Lung (tissue), 12 donors: ENCODE measurements around the gene UGT1A1. TPM values are rescaled to one million over a fixed set of nuclear protein-coding genes. Genes with fewer than 3 reads are reported as not detected.

ENCODE experiments used
- ATAC-seq: fragments of 200-7000 bp; cut with Tn5 transposase; one replicate; pipeline ENCODE4 v1.9.1; 2020; ENCODE audit warnings: moderate number of reproducible peaks; ENCODE audit not compliant: insufficient read depth, low FRiP score
- DNase-seq, 3 donors: peaks; one replicate each; pipeline ENCODE4 v3.0.0-alpha.2; 2013 to 2017
- H3K27ac ChIP-seq, 2 donors: one replicate each; pipeline ENCODE4 v1.5.1; 2013; ENCODE audit warnings: mild to moderate bottlenecking in 2 of 2, moderate library complexity in 2 of 2, control low read depth in 1 of 2, inconsistent platforms in 1 of 2, low read depth in 1 of 2, low read length in 1 of 2
- H3K27me3 ChIP-seq, 3 donors: one replicate each; pipeline ENCODE4 v1.5.1; 2013; ENCODE audit warnings: low read length in 2 of 3; ENCODE audit not compliant: control insufficient read depth in 3 of 3, insufficient read depth in 3 of 3
- H3K36me3 ChIP-seq, 4 donors: one replicate each; pipeline ENCODE4 v1.5.1; 2013; ENCODE audit warnings: low read length in 4 of 4, mild to moderate bottlenecking in 1 of 4, moderate library complexity in 1 of 4; ENCODE audit not compliant: control insufficient read depth in 4 of 4, insufficient read depth in 4 of 4
- H3K4me1 ChIP-seq, 5 donors: one replicate each; pipeline ENCODE4 v1.5.1; 2013; ENCODE audit warnings: low read length in 5 of 5, mild to moderate bottlenecking in 2 of 5, moderate library complexity in 1 of 5; ENCODE audit not compliant: control insufficient read depth in 5 of 5, insufficient read depth in 5 of 5
- H3K4me3 ChIP-seq: one replicate; pipeline ENCODE4 v1.5.1; 2013; ENCODE audit warnings: mild to moderate bottlenecking, control low read depth, moderate library complexity
- H3K9ac ChIP-seq, 2 donors: one replicate each; pipeline ENCODE4 v1.5.1; 2013; ENCODE audit warnings: low read length in 2 of 2, control low read depth in 1 of 2; ENCODE audit not compliant: insufficient read depth in 1 of 2
- H3K9me3 ChIP-seq, 4 donors: one replicate each; pipeline ENCODE4 v1.5.1; 2013; ENCODE audit warnings: low read length in 3 of 4, mild to moderate bottlenecking in 1 of 4, moderate library complexity in 1 of 4; ENCODE audit not compliant: control insufficient read depth in 4 of 4, insufficient read depth in 3 of 4
- CTCF ChIP-seq: IDR thresholded peaks from 2 replicates; pipeline ENCODE4 v1.5.1; 2012; ENCODE audit warnings: mild to moderate bottlenecking; ENCODE audit errors: control extremely low read depth, extremely low read depth
- WGBS, 2 donors: extraction: QIAGEN DNeasy Blood & Tissue Kit; methylation state at CpG; one replicate each; pipeline ENCODE4 v1.1.7; 2013; 5-methylcytosine and 5-hydroxymethylcytosine counted together
- polyA plus RNA-seq, 2 donors: library from polyadenylated mRNA; stranded (reverse); fragments of 200-250 nt; gene quantifications; one replicate each; pipeline ENCODE4 v1.2.1, GENCODE V29; 2013
- total RNA-seq, 2 donors: library from RNA; depleted of rRNA in 1 of 2; stranded (reverse); fragments of >200 nt in 1 of 2; gene quantifications; one replicate each; pipeline ENCODE4 v1.2.1, GENCODE V29; 2014 to 2021
- donor health status: control.
- donor health status: control.
- donor health status: Bipolar disorder and iron deficiency.
- donor health status: healthy.
- donor health status: DM: yes; HTN: yes; CAD: no.

Gene UGT1A1
- total and polyA plus RNA-seq, 4 donors = 0.01 to 0.49 (median 0.04) TPM; not detected in 1

GRCh38 chr2:233821196-233821595 is 61.1 kb downstream of the UGT1A1 start:
- no peaks in the 10 kb centered on the region for H3K4me1 ChIP-seq
- H3K27me3 ChIP-seq = no peaks in the 10 kb centered on the region
- no peak overlapping the region for H3K27ac ChIP-seq
- 92 to 98% methylated on average over 3 of the region's 3 CpGs for WGBS, 2 donors
- no peak overlapping the region for H3K9ac ChIP-seq
- no peaks in the 10 kb centered on the region for H3K36me3 ChIP-seq
- TF ChIP-seq CTCF = no peak
- ATAC-seq (no peak), DNase-seq (no peak)
- H3K9me3 ChIP-seq = peaks cover 0 to 2% (median 0%) of the 10 kb centered on the region in 4 donors
- H3K4me3 ChIP-seq = no peak overlapping the region

GRCh38 chr2:233821709-233822100 is 61.6 kb downstream of the UGT1A1 start:
- TF ChIP-seq CTCF = no peak
- no peak overlapping the region for H3K4me3 ChIP-seq
- peaks cover 0 to 2% (median 0%) of the 10 kb centered on the region in 4 donors for H3K9me3 ChIP-seq
- no peaks in the 10 kb centered on the region for H3K27me3 ChIP-seq
- no peak overlapping the region for H3K9ac ChIP-seq
- WGBS, 2 donors = 92 to 95% methylated on average over 8 of the region's 8 CpGs
- DNase-seq (no peak), ATAC-seq (no peak)
- H3K27ac ChIP-seq = no peak overlapping the region
- no peaks in the 10 kb centered on the region for H3K36me3 ChIP-seq
- H3K4me1 ChIP-seq = no peaks in the 10 kb centered on the region

GRCh38 chr2:233822101-233822771 is 62.2 kb downstream of the UGT1A1 start:
- no peak overlapping the region for H3K4me3 ChIP-seq
- H3K27ac ChIP-seq = no peak overlapping the region
- H3K9ac ChIP-seq = no peak overlapping the region
- 89 to 91% methylated on average over 21 of the region's 21 CpGs for WGBS, 2 donors
- TF ChIP-seq CTCF = no peak
- H3K36me3 ChIP-seq = no peaks in the 10 kb centered on the region
- no peaks in the 10 kb centered on the region for H3K4me1 ChIP-seq
- H3K27me3 ChIP-seq = no peaks in the 10 kb centered on the region
- ATAC-seq (no peak), DNase-seq (peak in 1 of 3 donors; percentile 1)
- peaks cover 0 to 2% (median 0%) of the 10 kb centered on the region in 4 donors for H3K9me3 ChIP-seq

Other genes starting within 250 kb of the UGT1A1 start
- 10 to 100 TPM; 47.0 to 80.4 TPM for gene USP40, start 193.5 kb upstream of the UGT1A1 start, total RNA-seq
- gene USP40, start 193.5 kb upstream of the UGT1A1 start, polyA plus RNA-seq = 10 to 100 TPM; 16.7 to 24.3 TPM
- gene UGT1A8, start 142.6 kb upstream of the UGT1A1 start, total RNA-seq = under 1 TPM in 1 of 2 donors, not detected in 1; 0.26 TPM
- not detected for gene UGT1A8, start 142.6 kb upstream of the UGT1A1 start, polyA plus RNA-seq
- not detected for gene UGT1A10, start 123.8 kb upstream of the UGT1A1 start, total RNA-seq
- gene UGT1A10, start 123.8 kb upstream of the UGT1A1 start, polyA plus RNA-seq = under 1 TPM; 0.03 to 0.14 TPM
- not detected for gene UGT1A9, start 88.4 kb upstream of the UGT1A1 start, total RNA-seq
- not detected for gene UGT1A9, start 88.4 kb upstream of the UGT1A1 start, polyA plus RNA-seq
- not detected for gene UGT1A7, start 78.4 kb upstream of the UGT1A1 start, total RNA-seq
- gene UGT1A7, start 78.4 kb upstream of the UGT1A1 start, polyA plus RNA-seq = under 1 TPM in 1 of 2 donors, not detected in 1; 0.45 TPM
- gene UGT1A6, start 67.4 kb upstream of the UGT1A1 start, total RNA-seq = 1 to 10 TPM in 1 of 2 donors, under 1 TPM in 1; 0.63 to 2.3 TPM
- 1 to 10 TPM in 1 of 2 donors, under 1 TPM in 1; 0.96 to 1.9 TPM for gene UGT1A6, start 67.4 kb upstream of the UGT1A1 start, polyA plus RNA-seq
- gene UGT1A5, start 47.4 kb upstream of the UGT1A1 start, total RNA-seq = under 1 TPM in 1 of 2 donors, not detected in 1; 0.34 TPM
- not detected for gene UGT1A5, start 47.4 kb upstream of the UGT1A1 start, polyA plus RNA-seq
- gene UGT1A4, start 41.5 kb upstream of the UGT1A1 start, total RNA-seq = under 1 TPM in 1 of 2 donors, not detected in 1; 0.21 TPM
- under 1 TPM; 0.02 to 0.55 TPM for gene UGT1A4, start 41.5 kb upstream of the UGT1A1 start, polyA plus RNA-seq
- not detected for gene UGT1A3, start 31.2 kb upstream of the UGT1A1 start, total RNA-seq
- not detected for gene UGT1A3, start 31.2 kb upstream of the UGT1A1 start, polyA plus RNA-seq
- gene MROH2A, start 18.1 kb downstream of the UGT1A1 start, total RNA-seq = under 1 TPM in 1 of 2 donors, not detected in 1; 0.80 TPM
- gene MROH2A, start 18.1 kb downstream of the UGT1A1 start, polyA plus RNA-seq = not detected
- gene HJURP, start 94.3 kb downstream of the UGT1A1 start, total RNA-seq = 1 to 10 TPM; 2.0 to 4.1 TPM
- gene HJURP, start 94.3 kb downstream of the UGT1A1 start, polyA plus RNA-seq = 1 to 10 TPM in 1 of 2 donors, under 1 TPM in 1; 0.84 to 1.9 TPM
- gene TRPM8, start 157.1 kb downstream of the UGT1A1 start, total RNA-seq = under 1 TPM in 1 of 2 donors, not detected in 1; 0.03 TPM
- gene TRPM8, start 157.1 kb downstream of the UGT1A1 start, polyA plus RNA-seq = under 1 TPM in 1 of 2 donors, not detected in 1; 0.14 TPM